ENCODE results near the gene TLE5.
A peak's percentile ranks its signal among the peaks of the same experiment; 100 is the strongest.
"Not testable (repeated sequence)": the region's sequence is repeated elsewhere in the genome, so short reads cannot be mapped to it uniquely, and the experiment has no call there.

TLE5 gene

DNA sequence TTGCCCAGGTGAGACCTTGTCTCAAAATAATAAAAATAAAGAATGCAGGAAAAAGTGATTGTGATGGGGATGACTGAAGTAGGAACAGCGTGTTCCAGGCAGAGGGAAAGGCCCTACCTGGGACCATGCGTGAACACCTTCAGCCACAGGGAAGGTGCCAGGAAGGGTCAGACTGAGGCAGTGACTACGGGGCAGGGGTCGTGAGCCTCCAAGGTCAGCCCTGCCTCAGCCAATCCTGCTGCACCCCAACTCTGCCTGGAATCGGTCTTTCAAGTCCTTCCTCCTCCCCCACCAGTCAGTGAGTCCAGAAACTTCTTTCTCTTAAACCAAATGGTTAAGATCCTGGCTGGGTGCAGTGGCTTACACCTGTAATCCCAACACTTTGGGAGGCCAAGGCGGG, 17.1 kb downstream of the TLE5 start:
- DNase-seq (ENCODE audit: low spot score) = no peak

- no peak for DNase-seq (ENCODE audit: low spot score)
Measured at GRCh38 chr19:3042621-3043267, 19.6 kb downstream of the TLE5 start.

DNA sequence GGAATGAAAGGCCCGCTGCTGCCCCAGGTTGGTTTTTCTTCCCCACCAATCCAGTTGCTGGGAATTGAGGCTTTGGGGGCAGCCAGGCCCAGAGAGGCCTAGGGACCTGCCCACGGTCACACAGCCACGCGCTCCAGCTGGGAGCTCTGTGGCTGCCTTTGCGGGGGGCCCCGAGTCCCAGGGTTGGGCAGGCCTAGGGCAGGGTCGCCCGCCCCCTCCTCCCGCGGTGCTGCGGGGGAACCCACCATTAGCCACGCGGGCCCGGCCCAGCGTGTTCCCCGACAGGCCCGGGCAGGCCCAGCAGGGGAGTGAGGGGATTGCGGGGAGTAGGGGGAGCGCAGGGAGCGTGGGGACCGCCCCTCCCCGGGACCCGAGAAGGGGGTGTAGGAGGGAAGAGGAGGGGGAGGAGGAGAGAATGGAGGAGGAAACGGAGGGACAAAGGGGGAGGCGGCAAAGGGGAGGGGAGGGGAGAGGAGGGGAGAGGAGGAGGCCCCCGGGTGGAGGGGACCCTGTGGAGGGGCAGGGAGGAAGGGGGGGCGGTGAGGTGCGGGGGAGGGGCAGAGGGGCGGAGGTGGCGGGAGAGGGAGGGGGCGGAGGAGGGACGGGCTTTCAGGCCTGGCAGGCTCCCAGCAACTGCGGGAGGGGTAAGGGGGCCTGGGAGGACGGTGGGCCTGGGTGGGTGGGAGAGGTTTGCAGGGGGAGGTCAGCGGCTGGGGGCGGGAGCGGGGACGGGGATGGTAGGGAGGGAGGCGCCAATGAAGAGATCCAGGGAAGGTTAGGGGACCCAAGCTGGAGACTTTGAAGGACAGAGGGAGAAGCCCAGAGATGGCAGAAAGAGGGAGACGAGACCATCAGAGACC, 20.3 kb downstream of the TLE5 start:
- DNase-seq (ENCODE audit: low spot score) = peak; percentile 34

GRCh38 chr19:3041327-3041726, 21.0 kb downstream of the TLE5 start:
- no peak for DNase-seq (ENCODE audit: low spot score)

DNA sequence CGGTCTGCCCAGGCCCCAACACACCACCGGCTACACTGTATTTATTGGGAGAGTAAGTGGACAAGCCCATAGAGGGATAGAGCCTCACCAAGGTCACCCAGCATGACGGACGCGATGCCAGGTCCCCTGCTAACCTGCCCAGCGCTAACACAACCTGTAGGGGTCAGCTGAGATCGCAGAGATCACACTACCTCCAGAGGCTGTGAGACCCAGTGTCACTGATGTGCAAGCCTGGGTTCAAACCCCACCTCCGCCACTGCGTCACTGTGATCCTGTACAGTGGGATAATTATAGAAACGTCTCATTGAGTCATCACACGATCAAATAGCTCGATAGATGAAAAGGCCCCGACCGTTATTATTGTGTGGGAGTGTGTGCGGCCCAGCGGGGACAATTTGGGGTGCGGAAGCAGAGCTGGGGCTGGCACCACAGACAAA, 22.6 kb downstream of the TLE5 start:
- no peak for DNase-seq (ENCODE audit: low spot score)

DNA sequence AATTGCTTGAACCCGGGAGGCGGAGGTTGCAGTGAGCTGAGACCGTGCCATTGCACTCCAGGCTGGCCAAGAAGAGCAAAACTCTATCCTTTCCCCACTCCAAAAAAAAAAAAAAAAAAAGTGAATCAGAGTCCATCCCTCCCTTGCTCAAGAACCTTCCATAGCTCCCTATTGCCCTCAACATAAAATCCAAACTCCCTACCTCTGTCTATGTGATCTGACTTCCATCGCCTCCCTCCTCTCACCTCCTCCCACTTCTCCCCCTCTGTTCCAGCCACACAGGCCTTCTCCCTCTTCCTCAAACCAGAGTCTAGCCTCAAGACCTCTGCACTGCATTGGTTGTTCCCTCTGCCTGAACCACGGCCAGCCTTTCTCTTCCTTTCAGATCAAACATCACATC, 23.2 kb downstream of the TLE5 start:
- DNase-seq (ENCODE audit: low spot score) = no peak

DNA sequence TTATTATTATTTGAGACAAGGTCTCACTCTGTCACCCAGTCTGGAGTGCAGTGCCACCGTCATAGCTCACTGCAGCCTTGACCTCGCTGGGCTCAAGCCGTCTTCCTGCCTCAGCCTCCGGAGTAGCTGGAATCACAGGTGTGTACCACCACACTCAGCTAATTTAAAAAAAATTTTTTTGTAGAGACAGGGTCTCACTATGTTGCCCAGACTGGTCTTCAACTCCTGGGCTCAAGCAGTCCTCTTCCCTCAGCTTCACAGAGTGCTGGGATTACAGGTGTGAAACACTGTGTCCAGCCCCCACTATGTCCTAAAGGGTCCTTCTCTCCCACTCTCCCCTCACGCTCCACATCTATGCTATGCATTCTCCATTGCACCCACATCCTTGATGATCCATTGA, 24.1 kb downstream of the TLE5 start:
- DNase-seq (ENCODE audit: low spot score) = no peak

DNA sequence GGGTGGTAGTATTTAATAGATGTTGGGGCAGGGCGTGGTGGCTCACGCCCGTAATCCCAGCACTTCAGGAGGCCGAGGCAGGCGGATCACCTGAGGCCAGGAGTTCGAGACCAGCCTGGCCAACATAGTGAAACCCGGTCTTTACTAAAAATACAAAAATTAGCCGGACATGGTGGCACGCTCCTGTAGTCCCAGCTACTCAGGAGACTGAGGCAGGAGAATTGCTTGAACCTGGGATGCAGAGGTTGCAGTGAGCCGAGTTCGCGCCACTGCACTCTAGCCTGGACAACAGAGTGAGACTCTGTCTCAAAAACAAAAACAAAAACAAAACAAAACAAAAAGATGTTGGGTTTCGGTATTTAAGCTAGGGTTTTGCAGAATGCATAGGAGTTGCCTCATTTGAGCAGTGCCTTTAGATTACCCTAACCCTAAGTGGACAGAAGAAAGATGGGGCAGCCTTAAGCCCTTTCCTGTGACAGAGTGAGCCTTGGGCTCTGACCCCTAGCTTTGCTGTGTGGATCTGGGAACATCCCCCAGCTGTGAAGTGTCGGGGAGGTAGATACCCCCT, 25.2 kb downstream of the TLE5 start:
- not testable (repeated sequence) for DNase-seq (ENCODE audit: low spot score)

DNA sequence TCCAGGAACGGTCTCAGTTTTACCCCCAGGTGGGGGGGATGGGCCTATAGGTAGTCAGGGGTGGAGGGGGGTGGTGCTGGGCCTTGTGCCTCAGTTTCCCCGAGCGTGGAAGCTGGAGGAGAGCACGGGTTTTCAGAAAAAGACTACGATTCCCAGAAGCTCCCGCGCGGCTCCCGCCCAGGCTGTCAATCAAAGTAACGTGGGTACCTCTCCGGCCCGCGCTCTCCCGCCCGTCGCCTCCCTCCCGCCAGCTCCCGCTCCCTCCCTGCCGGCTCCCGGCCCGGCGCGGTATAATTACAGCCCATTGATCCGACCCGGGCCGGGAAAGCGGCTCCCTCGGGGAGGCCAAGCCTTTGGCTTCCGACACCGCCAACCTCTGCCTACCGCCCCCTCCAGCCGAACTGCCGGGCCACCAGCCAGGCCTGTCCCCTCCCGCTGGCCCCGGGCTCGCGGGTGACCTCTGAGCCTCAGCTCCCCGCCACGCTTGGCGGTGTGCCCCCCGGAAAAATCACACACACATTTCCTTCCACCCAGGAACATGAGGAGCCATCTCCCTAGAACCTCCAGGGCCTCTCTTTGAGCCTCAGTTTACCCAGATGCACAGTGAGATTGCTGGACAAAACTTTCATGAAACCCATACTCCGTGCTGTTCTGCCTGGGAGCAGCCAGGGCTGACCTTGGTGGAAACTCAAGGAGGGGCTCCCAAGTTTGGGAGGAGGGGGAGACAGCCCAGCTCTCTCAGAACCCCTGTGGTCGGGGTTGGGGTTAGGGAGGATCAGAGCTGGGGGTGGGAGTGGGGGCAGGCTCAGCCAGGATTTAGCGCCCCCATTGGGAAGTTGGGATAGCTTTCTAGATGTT, 25.9 kb downstream of the TLE5 start:
- peak; percentile 89 for DNase-seq (ENCODE audit: low spot score)

- DNase-seq (ENCODE audit: low spot score) = peak; percentile 99
Measured at GRCh38 chr19:3035542-3036118, 26.7 kb downstream of the TLE5 start.

GRCh38 chr19:3034656-3035541, 27.4 kb downstream of the TLE5 start:
- no peak for DNase-seq (ENCODE audit: low spot score)

DNA sequence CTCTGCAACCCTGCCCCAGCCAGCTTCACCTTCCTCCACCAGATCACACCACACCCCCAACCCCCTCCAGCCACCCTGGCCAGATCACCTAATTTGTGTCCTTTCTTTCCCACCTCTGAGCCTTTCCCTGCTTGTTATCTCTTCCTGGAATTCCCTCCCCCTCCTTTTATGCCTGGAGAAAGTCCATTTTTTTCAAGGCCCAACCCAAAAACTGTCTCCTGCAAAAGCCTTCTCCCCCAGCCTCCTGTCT, 28.0 kb downstream of the TLE5 start:
- no peak for DNase-seq (ENCODE audit: low spot score)

GRCh38 chr19:3033595-3034405, 28.5 kb downstream of the TLE5 start:
- DNase-seq (ENCODE audit: low spot score) = no peak

- DNase-seq (ENCODE audit: low spot score) = no peak
Measured at GRCh38 chr19:3031607-3031867, 30.8 kb downstream of the TLE5 start.

- peak; percentile 63 for DNase-seq (ENCODE audit: low spot score)
Measured at GRCh38 chr19:3029065-3029923, 33.0 kb downstream of the TLE5 start, which contains the start of gene TLE2. Gene TLE2, minus strand, starts transcription at chr19:3029280. Its CDS starts 376 bp downstream, at chr19:3028904.

DNA sequence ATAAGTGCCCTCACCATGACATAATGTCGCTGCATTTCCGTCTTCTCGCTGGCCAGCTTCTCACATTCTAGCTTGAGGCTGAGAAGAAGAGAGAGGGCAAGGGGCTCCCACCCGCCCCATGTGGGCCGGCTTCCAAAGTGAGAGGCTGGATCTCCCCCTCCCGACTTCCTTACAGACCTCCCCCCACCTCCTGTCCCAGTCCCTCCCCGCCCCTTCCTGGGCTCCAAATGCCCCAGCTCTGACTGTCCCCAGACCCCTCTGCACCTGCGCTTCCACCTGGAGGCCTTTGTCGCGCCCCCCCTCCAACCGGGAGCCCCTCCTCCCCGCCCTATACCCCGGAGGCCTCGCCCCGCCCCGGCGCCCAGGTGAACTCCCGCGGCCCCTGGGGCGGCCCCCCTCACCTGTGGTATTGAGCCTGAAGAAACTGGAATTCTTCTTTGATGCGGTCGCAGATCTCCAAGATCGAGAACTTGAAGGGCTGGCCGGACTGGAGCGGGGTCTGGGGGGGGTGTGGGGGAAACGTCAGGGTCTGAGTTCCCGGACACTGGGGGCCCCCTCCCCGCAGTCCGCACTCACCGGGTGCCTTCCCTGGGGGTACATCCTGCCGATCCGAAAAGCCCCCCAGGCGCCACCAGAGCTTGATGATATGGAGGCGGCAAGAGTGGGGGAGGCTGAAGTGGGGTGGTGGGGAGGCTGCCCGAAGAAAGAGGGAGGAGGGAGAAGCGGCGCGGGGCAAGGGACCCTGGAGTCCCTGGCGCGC, 33.8 kb downstream of the TLE5 start:
- DNase-seq (ENCODE audit: low spot score) = peak; percentile 43

DNA sequence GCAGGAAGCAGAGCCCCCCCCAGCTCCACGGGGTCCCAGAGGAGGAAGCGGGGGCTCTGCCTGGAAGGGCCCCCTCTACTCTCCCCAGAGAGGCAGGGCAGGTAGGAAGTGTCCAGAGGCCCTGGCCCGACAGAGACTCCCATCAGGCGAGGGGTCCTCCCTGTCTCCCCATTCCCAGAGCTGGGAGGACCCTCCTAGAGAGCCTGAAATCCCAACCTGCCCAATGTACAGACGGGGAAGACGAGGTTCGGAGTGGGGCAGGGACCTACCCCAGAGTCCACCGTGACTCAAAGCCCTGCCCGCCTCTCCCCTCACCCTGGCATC, 34.4 kb downstream of the TLE5 start:
- no peak for DNase-seq (ENCODE audit: low spot score)

DNA sequence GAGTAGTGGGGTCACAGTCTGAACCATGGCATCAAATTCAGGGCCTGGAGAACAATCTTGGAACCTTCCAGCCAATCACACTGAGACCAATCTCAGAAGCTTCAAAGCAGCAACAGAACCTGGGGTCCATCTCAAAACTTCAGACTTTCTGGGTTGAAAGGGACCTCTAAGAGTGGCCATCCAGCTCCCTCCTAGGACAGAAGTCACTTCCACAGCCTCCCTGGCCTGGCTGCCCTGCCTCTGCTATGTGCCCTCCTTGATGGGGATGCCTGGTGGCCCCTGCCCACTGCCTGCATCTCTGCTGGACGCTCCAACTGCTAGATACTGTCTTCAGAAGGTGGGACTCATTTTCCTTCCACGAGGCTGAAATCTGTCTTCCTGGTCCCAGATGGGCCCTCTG, 35.0 kb downstream of the TLE5 start:
- no peak for DNase-seq (ENCODE audit: low spot score)

GRCh38 chr19:3026768-3027167, 35.5 kb downstream of the TLE5 start:
- DNase-seq (ENCODE audit: low spot score) = no peak

All from iPS-NIHi11 (cell line).